Right atrium auricular region (tissue), 2 donors: Measurements from ENCODE around the gene AGAP1. TPM values are rescaled to one million over a fixed set of nuclear protein-coding genes. Genes with fewer than 3 reads are reported as not detected.

Experiments
- DNase-seq: peaks from one replicate; pipeline ENCODE4 v3.0.0-alpha.2; 2019; ENCODE audit warnings: low spot score
- H3K27ac ChIP-seq, 2 donors: fragments of 200-600 bp; sonication (generic); 1 replicate in 1 of 2; 2 replicates in 1 of 2; pipeline ENCODE4 v1.5.1; 2016 to 2019
- H3K27me3 ChIP-seq, 2 donors: fragments of 200-600 bp; sonication (generic); one replicate each; pipeline versions ENCODE4 v1.5.1 to v1.6.0; 2017 to 2019
- H3K36me3 ChIP-seq: fragments of 200-600 bp; sonication (generic); one replicate; pipeline ENCODE4 v1.5.1; 2016
- H3K4me1 ChIP-seq, 2 donors: fragments of 200-600 bp; sonication (generic); one replicate each; pipeline versions ENCODE4 v1.5.1 to v1.6.0; 2017 to 2019
- H3K4me3 ChIP-seq, 2 donors: fragments of 200-600 bp; sonication (generic); 1 replicate in 1 of 2; 2 replicates in 1 of 2; pipeline ENCODE4 v1.5.1; 2017 to 2019; ENCODE audit warnings: mild to moderate bottlenecking in 1 of 2, moderate library complexity in 1 of 2
- H3K9me3 ChIP-seq, 2 donors: fragments of 200-600 bp; sonication (generic); one replicate each; pipeline ENCODE4 v1.5.1; 2019
- total RNA-seq, 2 donors: library from RNA; depleted of rRNA; stranded (reverse); fragments of >200 nt; gene quantifications; one replicate each; pipeline ENCODE4 v1.1.0, GENCODE V29; 2016
- TF ChIP-seq, protein P1 (sequence below), 2 donors: fragments of 200-600 bp; sonication (generic); IDR thresholded peaks; one replicate each; pipeline ENCODE4 v1.5.1; 2019; ENCODE audit warnings: antibody characterized with exemption in 2 of 2

AGAP1 gene
- total RNA-seq, 2 donors from 2014 or later = 11.6 to 17.2 TPM

DNA sequence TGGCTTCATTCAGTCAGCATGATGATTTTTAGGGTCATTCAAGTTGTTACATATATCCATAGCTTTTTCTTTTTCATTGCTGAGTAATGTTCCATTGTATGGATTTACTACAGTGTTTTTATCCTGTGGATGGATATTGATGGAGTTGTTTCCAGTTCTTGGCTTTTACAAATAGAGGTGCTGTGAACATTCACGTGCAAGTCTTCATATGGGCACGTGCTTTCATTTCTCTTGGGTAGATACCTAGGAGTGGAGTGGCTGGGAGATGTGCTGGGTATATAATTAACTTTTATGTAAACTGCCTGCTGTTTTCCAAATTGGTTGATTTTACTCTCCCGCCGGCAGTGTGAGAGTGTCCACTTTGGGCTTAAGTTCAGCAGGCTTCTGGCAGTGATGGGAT lies 16.5 kb downstream of the AGAP1 start:
- Histone ChIP-seq H3K27me3 (no peaks in the 10 kb centered on the region), H3K4me3 (no peak overlapping the region), H3K36me3 (no peaks in the 10 kb centered on the region), H3K27ac (no peak overlapping the region), H3K4me1 (peaks cover 0 to 13% of the 10 kb centered on the region in 2 donors), H3K9me3 (no peaks in the 10 kb centered on the region)
- no peak for DNase-seq
- TF ChIP-seq, protein P1, sequence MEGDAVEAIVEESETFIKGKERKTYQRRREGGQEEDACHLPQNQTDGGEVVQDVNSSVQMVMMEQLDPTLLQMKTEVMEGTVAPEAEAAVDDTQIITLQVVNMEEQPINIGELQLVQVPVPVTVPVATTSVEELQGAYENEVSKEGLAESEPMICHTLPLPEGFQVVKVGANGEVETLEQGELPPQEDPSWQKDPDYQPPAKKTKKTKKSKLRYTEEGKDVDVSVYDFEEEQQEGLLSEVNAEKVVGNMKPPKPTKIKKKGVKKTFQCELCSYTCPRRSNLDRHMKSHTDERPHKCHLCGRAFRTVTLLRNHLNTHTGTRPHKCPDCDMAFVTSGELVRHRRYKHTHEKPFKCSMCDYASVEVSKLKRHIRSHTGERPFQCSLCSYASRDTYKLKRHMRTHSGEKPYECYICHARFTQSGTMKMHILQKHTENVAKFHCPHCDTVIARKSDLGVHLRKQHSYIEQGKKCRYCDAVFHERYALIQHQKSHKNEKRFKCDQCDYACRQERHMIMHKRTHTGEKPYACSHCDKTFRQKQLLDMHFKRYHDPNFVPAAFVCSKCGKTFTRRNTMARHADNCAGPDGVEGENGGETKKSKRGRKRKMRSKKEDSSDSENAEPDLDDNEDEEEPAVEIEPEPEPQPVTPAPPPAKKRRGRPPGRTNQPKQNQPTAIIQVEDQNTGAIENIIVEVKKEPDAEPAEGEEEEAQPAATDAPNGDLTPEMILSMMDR (IDR thresholded peaks at IDR 0.05) = no peak

DNA sequence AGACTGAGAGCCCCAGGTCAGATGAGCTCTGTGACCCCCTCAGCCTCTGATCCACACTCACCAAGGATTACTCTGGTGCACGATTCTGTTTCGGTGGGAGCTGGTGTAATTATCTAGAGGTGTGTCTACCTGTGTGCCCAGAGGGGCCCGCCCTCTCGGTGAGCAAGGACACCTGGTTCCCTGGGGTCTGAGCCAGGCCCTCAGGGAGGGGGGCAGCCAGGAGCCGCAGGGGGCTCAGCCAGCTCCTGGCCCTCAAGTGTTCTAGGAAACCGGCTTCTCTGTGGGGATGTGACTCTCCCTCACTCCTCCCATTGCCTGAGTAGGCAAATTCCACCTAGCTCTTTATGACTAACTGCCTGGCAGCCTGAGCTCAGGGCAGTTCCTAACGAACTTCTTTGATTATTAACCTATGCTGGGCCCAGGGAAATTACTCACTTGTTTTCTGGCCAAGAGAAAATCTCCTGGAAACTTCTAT lies 17.4 kb downstream of the AGAP1 start:
- Histone ChIP-seq H3K36me3 (no peaks in the 10 kb centered on the region), H3K27ac (no peak overlapping the region), H3K27me3 (no peaks in the 10 kb centered on the region), H3K9me3 (no peaks in the 10 kb centered on the region), H3K4me1 (peaks cover 0 to 11% of the 10 kb centered on the region in 2 donors), H3K4me3 (no peak overlapping the region)
- TF ChIP-seq, protein P1 (IDR thresholded peaks at IDR 0.05) = no peak
- no peak for DNase-seq

DNA sequence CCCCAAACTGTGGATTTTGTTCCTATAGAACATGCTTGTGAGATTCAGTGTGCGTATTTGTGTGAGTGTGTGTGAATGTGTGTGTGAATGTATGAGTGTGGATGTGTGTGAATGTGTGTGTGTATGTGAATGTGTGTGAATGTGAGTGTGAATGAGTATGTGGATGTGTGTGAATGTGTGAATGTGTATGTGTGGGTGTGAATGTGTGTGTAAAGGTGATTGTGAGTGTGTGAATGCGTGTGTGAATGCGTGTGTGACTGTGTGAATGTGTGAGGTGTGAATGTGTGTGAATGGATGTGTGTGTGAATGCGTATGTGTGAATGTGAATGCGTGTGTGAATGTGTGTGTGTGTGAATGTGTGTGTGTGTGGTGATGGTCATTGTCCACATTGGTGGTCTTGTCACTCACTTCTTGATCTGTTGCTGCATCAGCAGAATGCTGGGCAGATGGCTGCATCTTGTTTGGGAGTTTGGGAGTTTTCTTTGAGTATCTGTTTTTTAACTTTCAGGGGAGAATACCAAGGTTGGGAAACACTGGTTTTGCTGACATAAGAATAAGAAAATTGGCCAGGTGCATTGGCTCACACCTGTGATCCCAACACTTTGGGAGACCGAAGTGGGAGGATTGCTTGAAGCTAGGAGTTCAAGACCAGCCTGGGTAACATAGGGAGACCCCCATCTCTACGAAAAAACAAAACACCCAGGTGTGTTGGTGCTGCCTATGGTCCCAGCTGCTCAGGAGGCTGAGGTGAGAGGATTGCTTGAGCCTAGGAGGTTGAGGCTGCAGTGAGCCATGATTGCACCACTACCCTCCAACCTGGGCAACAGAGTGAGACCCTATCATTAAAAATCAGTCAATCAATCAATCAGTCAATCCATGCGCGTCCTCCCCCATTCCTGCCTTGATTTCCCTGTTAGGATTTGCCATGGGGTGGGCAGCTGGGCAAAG lies 18.2 kb downstream of the AGAP1 start:
- no peak for DNase-seq
- TF ChIP-seq, protein P1 (IDR thresholded peaks at IDR 0.05) = no peak
- Histone ChIP-seq H3K4me3 (no peak overlapping the region), H3K9me3 (no peaks in the 10 kb centered on the region), H3K36me3 (no peaks in the 10 kb centered on the region), H3K27me3 (no peaks in the 10 kb centered on the region), H3K4me1 (peaks cover 0 to 11% of the 10 kb centered on the region in 2 donors), H3K27ac (no peak overlapping the region)

DNA sequence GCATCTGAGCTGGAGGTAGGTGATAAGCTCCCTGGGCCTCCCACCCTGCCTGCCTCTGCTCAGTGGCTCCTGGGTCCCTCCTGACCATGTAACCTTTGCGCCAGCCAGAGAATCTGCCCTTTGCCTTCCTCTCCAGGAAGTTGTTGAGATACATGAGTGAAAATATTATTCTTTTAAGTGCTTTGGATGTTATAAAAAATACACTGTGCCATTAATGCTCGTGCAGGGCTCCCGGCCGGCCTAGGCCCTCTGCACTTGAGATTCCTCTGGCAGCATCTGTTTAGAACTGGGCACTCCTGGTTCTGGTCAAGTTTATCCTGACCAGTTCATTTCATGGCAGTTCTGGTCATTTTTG lies 18.8 kb downstream of the AGAP1 start:
- H3K27ac ChIP-seq = no peak overlapping the region
- peaks cover 0 to 11% of the 10 kb centered on the region in 2 donors for H3K4me1 ChIP-seq
- H3K9me3 ChIP-seq = no peaks in the 10 kb centered on the region
- DNase-seq = no peak
- H3K27me3 ChIP-seq = no peaks in the 10 kb centered on the region
- no peaks in the 10 kb centered on the region for H3K36me3 ChIP-seq
- TF ChIP-seq, protein P1 (IDR thresholded peaks at IDR 0.05) = no peak
- H3K4me3 ChIP-seq = no peak overlapping the region

DNA sequence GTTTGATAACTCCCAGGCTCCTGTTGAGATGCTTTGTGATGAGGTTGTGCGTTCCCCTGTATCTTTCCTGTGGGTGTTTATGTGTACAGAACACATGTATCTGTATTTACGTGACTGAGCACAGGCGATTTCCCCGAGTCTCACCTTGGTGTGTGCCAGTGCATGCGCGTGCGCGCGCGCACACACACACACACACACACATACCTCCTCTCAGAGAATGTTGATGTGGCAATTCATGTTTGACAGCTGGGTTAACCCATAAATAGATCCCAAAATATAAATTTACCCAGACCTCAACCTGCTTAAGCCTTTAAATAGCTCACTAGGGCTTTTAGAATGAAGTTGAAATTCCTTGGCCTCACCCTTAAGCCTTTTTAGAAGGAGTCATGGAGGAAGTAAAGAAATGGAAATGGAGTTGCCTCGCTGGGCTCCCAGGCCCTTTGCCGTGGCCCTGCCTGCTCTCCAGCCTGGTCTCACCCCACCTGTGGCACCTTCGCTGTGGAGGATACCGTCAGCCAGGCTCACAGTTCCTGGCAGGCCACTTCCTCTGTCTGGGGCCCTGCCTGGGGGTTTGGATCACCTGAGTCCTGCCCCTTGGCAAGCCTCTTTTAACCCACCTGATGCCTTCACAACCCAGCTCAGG lies 20.3 kb downstream of the AGAP1 start:
- no peaks in the 10 kb centered on the region for H3K36me3 ChIP-seq
- H3K4me1 ChIP-seq = peaks cover 0 to 21% of the 10 kb centered on the region in 2 donors

More for the DNA sequence above, 20.3 kb downstream of the AGAP1 start:
- DNase-seq = no peak
- Histone ChIP-seq H3K27ac (no peak overlapping the region), H3K9me3 (no peaks in the 10 kb centered on the region), H3K4me3 (no peak overlapping the region), H3K27me3 (no peaks in the 10 kb centered on the region)
- TF ChIP-seq, protein P1 (IDR thresholded peaks at IDR 0.05) = no peak
